Nephron (organoid): ENCODE results near the gene TTC39C.

Experiments
- H3K27ac Mint-ChIP-seq, 3 experiments: 2 replicates each; pipeline ENCODE4 v1.8.0; 2020; ENCODE audit warnings: mixed read lengths in 3 of 3, mild to moderate bottlenecking in 2 of 3, moderate library complexity in 1 of 3
- H3K27me3 Mint-ChIP-seq: 2 replicates; pipeline ENCODE4 v1.8.0; 2021; ENCODE audit warnings: low read depth, mild to moderate bottlenecking, moderate library complexity, mixed read lengths
- H3K36me3 Mint-ChIP-seq: 2 replicates; pipeline ENCODE4 v1.8.0; 2020; ENCODE audit warnings: low read depth, mixed read lengths
- H3K4me1 Mint-ChIP-seq: 2 replicates; pipeline ENCODE4 v1.8.0; 2020; ENCODE audit warnings: mixed read lengths
- H3K4me3 Mint-ChIP-seq, 3 experiments: 2 replicates each; pipeline ENCODE4 v1.8.0; 2020; ENCODE audit warnings: mild to moderate bottlenecking in 3 of 3, mixed read lengths in 3 of 3, moderate library complexity in 2 of 3
- H3K9me3 Mint-ChIP-seq: 2 replicates; pipeline ENCODE4 v1.8.0; 2020; ENCODE audit warnings: mixed read lengths
- CTCF ChIP-seq, 3 experiments: fragments of 200-600 bp; sonication (generic); IDR thresholded peaks; one replicate each; pipeline ENCODE4 v1.5.0; 2021; ENCODE audit warnings: antibody characterized with exemption in 3 of 3; ENCODE audit not compliant: unreplicated experiment in 3 of 3

TTC39C gene

GRCh38 chr18:23977719-23978483 lies 36.7 kb upstream of the TTC39C start:
- peaks cover 10% of the 10 kb centered on the region for H3K27me3 Mint-ChIP-seq

GRCh38 chr18:23981369-23981980 lies 33.1 kb upstream of the TTC39C start:
- peak overlapping the region in 2 of 3 experiments; percentile 0 to 35 for H3K4me3 Mint-ChIP-seq

More at GRCh38 chr18:23977719-23978483, 36.7 kb upstream of the TTC39C start:
- Mint-ChIP-seq H3K9me3 (peaks cover 22% of the 10 kb centered on the region), H3K4me3 (no peak overlapping the region), H3K4me1 (peaks cover 17% of the 10 kb centered on the region), H3K36me3 (no peaks in the 10 kb centered on the region), H3K27ac (no peak overlapping the region)
- TF ChIP-seq CTCF (IDR thresholded peaks at IDR 0.05; ENCODE audit: unreplicated experiment in 3 of 3), result no peak

GRCh38 chr18:23982155-23983079 lies 32.1 kb upstream of the TTC39C start:
- peaks cover 10% of the 10 kb centered on the region for H3K27me3 Mint-ChIP-seq
- peaks cover 4% of the 10 kb centered on the region for H3K9me3 Mint-ChIP-seq
- no peak for TF ChIP-seq CTCF (IDR thresholded peaks at IDR 0.05; ENCODE audit: unreplicated experiment in 3 of 3)
- H3K4me3 Mint-ChIP-seq, result peak overlapping the region; percentile 14 to 35 (median 26)
- peaks cover 18% of the 10 kb centered on the region for H3K4me1 Mint-ChIP-seq
- H3K36me3 Mint-ChIP-seq, result no peaks in the 10 kb centered on the region
- no peak overlapping the region for H3K27ac Mint-ChIP-seq

More at GRCh38 chr18:23981369-23981980, 33.1 kb upstream of the TTC39C start:
- H3K4me1 Mint-ChIP-seq, result peaks cover 18% of the 10 kb centered on the region
- H3K27ac Mint-ChIP-seq, result peak overlapping the region in 1 of 3 experiments; percentile 34
- no peaks in the 10 kb centered on the region for H3K36me3 Mint-ChIP-seq
- TF ChIP-seq CTCF (IDR thresholded peaks at IDR 0.05; ENCODE audit: unreplicated experiment in 3 of 3), result no peak
- H3K9me3 Mint-ChIP-seq, result peaks cover 9% of the 10 kb centered on the region
- peaks cover 10% of the 10 kb centered on the region for H3K27me3 Mint-ChIP-seq

DNA sequence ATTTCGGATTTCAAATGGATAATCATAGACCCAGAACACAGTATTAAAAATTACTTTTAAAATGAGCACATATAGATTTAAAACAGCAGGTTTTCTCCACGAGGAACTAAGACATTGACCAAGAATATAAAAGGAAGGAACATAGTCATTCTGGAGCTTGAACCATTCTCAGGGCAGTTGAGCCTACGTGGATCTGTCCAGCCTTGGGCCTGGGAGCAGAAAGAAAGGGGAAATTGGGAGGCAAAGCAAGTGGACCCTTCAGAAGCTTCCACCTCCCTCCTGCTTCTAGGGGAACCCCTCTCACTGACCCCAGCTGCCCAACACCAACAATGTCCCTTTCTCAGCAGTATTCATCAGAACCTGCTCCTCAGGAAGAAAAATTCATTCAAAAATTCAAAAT lies 31.4 kb upstream of the TTC39C start:
- Mint-ChIP-seq H3K9me3 (peaks cover 1% of the 10 kb centered on the region), H3K27ac (no peak overlapping the region), H3K4me3 (no peak overlapping the region), H3K27me3 (peaks cover 10% of the 10 kb centered on the region), H3K4me1 (peaks cover 18% of the 10 kb centered on the region), H3K36me3 (no peaks in the 10 kb centered on the region)
- no peak for TF ChIP-seq CTCF (IDR thresholded peaks at IDR 0.05; ENCODE audit: unreplicated experiment in 3 of 3)

- Mint-ChIP-seq H3K36me3 (no peaks in the 10 kb centered on the region), H3K27me3 (peaks cover 8% of the 10 kb centered on the region), H3K9me3 (no peaks in the 10 kb centered on the region), H3K4me1 (peaks cover 10% of the 10 kb centered on the region), H3K4me3 (no peak overlapping the region), H3K27ac (no peak overlapping the region)
- no peak for TF ChIP-seq CTCF (IDR thresholded peaks at IDR 0.05; ENCODE audit: unreplicated experiment in 3 of 3)
Measured at GRCh38 chr18:23986600-23987359, 27.8 kb upstream of the TTC39C start.
